Anterior cingulate cortex (tissue), 58 donors: ENCODE measurements around the gene GNAZ.

Source experiments
- DNase-seq, 58 donors: peaks; one replicate each; lab custom pipeline; 2025; lab: John Stamatoyannopoulos, UW

The GNAZ gene

GRCh38 chr22:23166042-23166831 is 95.9 kb downstream of the GNAZ start:
- DNase-seq, result no peak

- no peak for DNase-seq
Measured at GRCh38 chr22:23166841-23167616, 96.7 kb downstream of the GNAZ start.

GRCh38 chr22:23168391-23169042 is 98.2 kb downstream of the GNAZ start:
- DNase-seq, result no peak

- DNase-seq, result no peak
Measured at GRCh38 chr22:23169043-23169406, 98.7 kb downstream of the GNAZ start.
